ENCODE results near the gene SEMA3C. TPM values are rescaled to one million over a fixed set of nuclear protein-coding genes. Genes with fewer than 3 reads are reported as not detected.

SEMA3C gene
- total RNA-seq, 6 experiments from 2014 or later, result 52.4 to 74.6 (median 61.4) TPM

GRCh38 chr7:80884511-80885195 is 34.2 kb downstream of the SEMA3C start:
- peak overlapping the region; percentile 81 for H3K27ac Mint-ChIP-seq

DNA sequence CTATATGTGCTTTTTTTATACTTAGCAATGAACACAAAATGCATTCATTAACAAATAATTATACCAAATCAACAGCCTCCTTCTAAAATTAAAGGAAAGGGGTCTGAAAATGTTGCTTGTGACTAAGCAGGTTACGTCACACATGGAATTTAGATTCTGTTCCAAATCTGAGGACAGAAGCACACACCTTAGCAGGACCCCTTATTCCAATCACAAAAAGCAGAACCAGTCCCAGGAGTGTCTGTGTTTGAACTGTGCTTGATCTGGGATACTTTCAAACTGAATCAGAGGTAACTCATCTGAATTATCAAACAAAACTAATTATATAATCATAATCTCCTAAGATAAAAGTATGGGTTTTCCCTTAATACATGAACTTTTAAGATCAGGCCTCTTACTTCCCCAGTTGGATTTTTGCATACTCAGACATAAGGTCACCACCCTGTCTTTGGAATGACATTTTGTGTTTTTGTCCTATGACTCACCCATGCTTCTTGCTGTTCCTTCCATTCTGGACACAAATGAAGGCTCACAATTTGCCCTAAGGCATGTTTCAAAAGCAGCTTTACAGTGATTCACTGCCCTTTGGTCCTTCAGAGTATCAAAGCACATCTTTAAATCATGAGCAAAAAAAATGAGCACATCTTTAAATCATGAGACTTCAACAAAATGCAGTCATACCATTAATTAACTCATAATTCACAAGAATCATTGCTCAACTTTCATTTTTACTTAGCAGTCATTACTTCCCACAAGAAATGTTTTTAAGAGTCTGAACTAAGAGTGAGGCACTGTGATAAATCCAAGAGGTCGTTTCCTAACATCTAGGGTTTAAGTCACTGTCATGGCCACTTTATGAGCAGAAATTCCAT is 35.5 kb downstream of the SEMA3C start:
- Mint-ChIP-seq H3K27ac (peak overlapping the region; percentile 81), H3K36me3 (ENCODE audit: low read depth) (peaks cover 31% of the 10 kb centered on the region), H3K27me3 (ENCODE audit: insufficient read depth) (no peaks in the 10 kb centered on the region), H3K4me3 (peak overlapping the region; percentile 51), H3K9me3 (no peaks in the 10 kb centered on the region), H3K4me1 (ENCODE audit: low read depth) (peaks cover 76% of the 10 kb centered on the region)
- TF ChIP-seq, protein P1, sequence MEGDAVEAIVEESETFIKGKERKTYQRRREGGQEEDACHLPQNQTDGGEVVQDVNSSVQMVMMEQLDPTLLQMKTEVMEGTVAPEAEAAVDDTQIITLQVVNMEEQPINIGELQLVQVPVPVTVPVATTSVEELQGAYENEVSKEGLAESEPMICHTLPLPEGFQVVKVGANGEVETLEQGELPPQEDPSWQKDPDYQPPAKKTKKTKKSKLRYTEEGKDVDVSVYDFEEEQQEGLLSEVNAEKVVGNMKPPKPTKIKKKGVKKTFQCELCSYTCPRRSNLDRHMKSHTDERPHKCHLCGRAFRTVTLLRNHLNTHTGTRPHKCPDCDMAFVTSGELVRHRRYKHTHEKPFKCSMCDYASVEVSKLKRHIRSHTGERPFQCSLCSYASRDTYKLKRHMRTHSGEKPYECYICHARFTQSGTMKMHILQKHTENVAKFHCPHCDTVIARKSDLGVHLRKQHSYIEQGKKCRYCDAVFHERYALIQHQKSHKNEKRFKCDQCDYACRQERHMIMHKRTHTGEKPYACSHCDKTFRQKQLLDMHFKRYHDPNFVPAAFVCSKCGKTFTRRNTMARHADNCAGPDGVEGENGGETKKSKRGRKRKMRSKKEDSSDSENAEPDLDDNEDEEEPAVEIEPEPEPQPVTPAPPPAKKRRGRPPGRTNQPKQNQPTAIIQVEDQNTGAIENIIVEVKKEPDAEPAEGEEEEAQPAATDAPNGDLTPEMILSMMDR (IDR thresholded peaks at IDR 0.05), result no peak
- DNase-seq, result peak; percentile 100

More at GRCh38 chr7:80884511-80885195, 34.2 kb downstream of the SEMA3C start:
- peaks cover 64% of the 10 kb centered on the region for H3K4me1 Mint-ChIP-seq (ENCODE audit: low read depth)
- no peaks in the 10 kb centered on the region for H3K9me3 Mint-ChIP-seq
- TF ChIP-seq, protein P1 (IDR thresholded peaks at IDR 0.05), result no peak
- H3K27me3 Mint-ChIP-seq (ENCODE audit: insufficient read depth), result no peaks in the 10 kb centered on the region
- peak overlapping the region; percentile 51 for H3K4me3 Mint-ChIP-seq
- no peak for DNase-seq
- H3K36me3 Mint-ChIP-seq (ENCODE audit: low read depth), result peaks cover 22% of the 10 kb centered on the region

DNA sequence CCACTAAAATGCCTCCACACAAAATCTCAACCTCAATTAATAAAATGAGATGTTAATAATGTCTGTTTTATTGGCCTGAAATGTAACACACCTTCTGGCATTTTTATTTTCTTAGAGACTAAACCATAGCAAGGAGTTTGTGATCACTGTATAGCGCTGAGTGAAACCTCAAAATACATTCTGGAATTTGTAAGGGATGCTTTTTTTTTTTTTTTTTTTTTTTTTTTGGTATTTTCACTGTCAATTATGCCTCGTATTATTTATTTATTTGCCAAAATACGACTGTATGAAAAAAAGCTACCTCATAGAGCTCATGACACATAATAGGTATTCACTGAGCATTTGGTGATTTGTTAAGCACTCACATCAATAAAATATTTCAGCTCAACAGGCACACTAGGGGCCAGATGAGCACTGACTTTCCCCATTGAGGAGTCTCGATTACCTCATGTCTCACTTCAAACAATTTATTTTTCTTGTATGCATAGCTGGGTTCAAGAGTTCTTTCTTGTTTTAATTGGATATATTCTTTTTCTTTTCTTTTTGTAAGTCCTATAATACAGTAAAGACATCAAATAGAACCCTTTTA is 36.5 kb downstream of the SEMA3C start:
- no peaks in the 10 kb centered on the region for H3K27me3 Mint-ChIP-seq (ENCODE audit: insufficient read depth)
- H3K4me1 Mint-ChIP-seq (ENCODE audit: low read depth), result peaks cover 84% of the 10 kb centered on the region
- H3K36me3 Mint-ChIP-seq (ENCODE audit: low read depth), result peaks cover 33% of the 10 kb centered on the region
- H3K4me3 Mint-ChIP-seq, result no peak overlapping the region
- TF ChIP-seq, protein P1 (IDR thresholded peaks at IDR 0.05), result no peak
- DNase-seq, result no peak
- H3K9me3 Mint-ChIP-seq, result no peaks in the 10 kb centered on the region
- H3K27ac Mint-ChIP-seq, result no peak overlapping the region

- Mint-ChIP-seq H3K4me1 (ENCODE audit: low read depth) (peaks cover 93% of the 10 kb centered on the region), H3K4me3 (0 out of 2 replicates have a peak overlapping the region, but pooled peaks have one; percentile 48), H3K27ac (peak overlapping the region; percentile 30; the same call in 1 of the 2 replicates), H3K9me3 (no peaks in the 10 kb centered on the region), H3K36me3 (ENCODE audit: low read depth) (peaks cover 38% of the 10 kb centered on the region), H3K27me3 (ENCODE audit: insufficient read depth) (no peaks in the 10 kb centered on the region)
- no peak for DNase-seq
- TF ChIP-seq, protein P1 (IDR thresholded peaks at IDR 0.05), result no peak
Observed at GRCh38 chr7:80881351-80881900, 37.4 kb downstream of the SEMA3C start.

GRCh38 chr7:80879849-80880248 is 39.0 kb downstream of the SEMA3C start:
- H3K27me3 Mint-ChIP-seq (ENCODE audit: insufficient read depth), result no peaks in the 10 kb centered on the region; the same call in 1 of the 2 replicates
- peak; percentile 61 for DNase-seq
- H3K4me3 Mint-ChIP-seq, result no peak overlapping the region; the same call in 1 of the 2 replicates
- peaks cover 82% of the 10 kb centered on the region for H3K4me1 Mint-ChIP-seq (ENCODE audit: low read depth)
- no peak overlapping the region for H3K27ac Mint-ChIP-seq
- no peaks in the 10 kb centered on the region for H3K9me3 Mint-ChIP-seq
- TF ChIP-seq, protein P1 (IDR thresholded peaks at IDR 0.05), result no peak
- H3K36me3 Mint-ChIP-seq (ENCODE audit: low read depth), result peaks cover 46% of the 10 kb centered on the region

Measured in HFFc6 (cell line).